Activated CD4-positive, alpha-beta T cell treated with anti-CD3 and anti-CD28 coated beads, Interleukin-2, amount 50 U/mL, for 1 hour (primary cell): ENCODE data around the gene CDHR1.

Experiments
- DNase-seq: peaks from one replicate; pipeline ENCODE4 v3.0.0-alpha.2; 2020

Gene CDHR1

GRCh38 chr10:84234479-84234878 lies 40.1 kb downstream of the CDHR1 start:
- DNase-seq, result no peak

- DNase-seq, result no peak
Measured at GRCh38 chr10:84235096-84235495, 40.8 kb downstream of the CDHR1 start.

GRCh38 chr10:84236807-84237198 lies 42.5 kb downstream of the CDHR1 start:
- no peak for DNase-seq

GRCh38 chr10:84237199-84238051 lies 43.1 kb downstream of the CDHR1 start:
- no peak for DNase-seq

- DNase-seq, result no peak
Measured at GRCh38 chr10:84238909-84239308, 44.6 kb downstream of the CDHR1 start.

GRCh38 chr10:84241185-84241790 lies 47.0 kb downstream of the CDHR1 start, which contains the start of gene LRIT1:
LRIT1 (minus strand) TSS chr10:84241546; CDS start chr10:84241439, 107 bp downstream.
- no peak for DNase-seq

GRCh38 chr10:84243759-84244158 lies 49.4 kb downstream of the CDHR1 start:
- no peak for DNase-seq

GRCh38 chr10:84244651-84245270 lies 50.4 kb downstream of the CDHR1 start, which contains the start of gene RGR:
RGR (plus strand) TSS chr10:84245053; CDS start chr10:84245091, 38 bp downstream.
- no peak for DNase-seq

- no peak for DNase-seq
Measured at GRCh38 chr10:84247496-84247895, 53.2 kb downstream of the CDHR1 start.

- DNase-seq, result no peak
Measured at GRCh38 chr10:84248794-84249193, 54.5 kb downstream of the CDHR1 start.

GRCh38 chr10:84254552-84255478 lies 60.5 kb downstream of the CDHR1 start:
- DNase-seq, result no peak

- DNase-seq, result peak; percentile 29
Measured at GRCh38 chr10:84256510-84257342, 62.4 kb downstream of the CDHR1 start.

- no peak for DNase-seq
Measured at GRCh38 chr10:84257343-84258020, 63.1 kb downstream of the CDHR1 start.

GRCh38 chr10:84258034-84258695 lies 63.8 kb downstream of the CDHR1 start:
- DNase-seq, result no peak

GRCh38 chr10:84261236-84261915 lies 67.0 kb downstream of the CDHR1 start:
- DNase-seq, result no peak

- no peak for DNase-seq
Measured at GRCh38 chr10:84262190-84262956, 68.0 kb downstream of the CDHR1 start.

GRCh38 chr10:84263716-84264115 lies 69.4 kb downstream of the CDHR1 start:
- DNase-seq, result no peak

GRCh38 chr10:84264611-84265141 lies 70.3 kb downstream of the CDHR1 start:
- peak; percentile 71 for DNase-seq

GRCh38 chr10:84265418-84265817 lies 71.1 kb downstream of the CDHR1 start:
- no peak for DNase-seq
